Left lobe of liver (tissue), 2 donors: Measurements from ENCODE around the gene ILDR1. TPM values are rescaled to one million over a fixed set of nuclear protein-coding genes. Genes with fewer than 3 reads are reported as not detected.
A peak's percentile ranks its signal among the peaks of the same experiment; 100 is the strongest.
"Not testable (repeated sequence)": the region's sequence is repeated elsewhere in the genome, so short reads cannot be mapped to it uniquely, and the experiment has no call there.

Experiments used
- ATAC-seq: fragments of 200-7000 bp; cut with Tn5 transposase; one replicate; pipeline ENCODE4 v1.9.1; 2020; ENCODE audit warnings: mild to moderate bottlenecking, moderate library complexity
- DNase-seq: peaks from one replicate; pipeline ENCODE4 v3.0.0-alpha.2; 2020; ENCODE audit warnings: low spot score
- total RNA-seq: library from RNA; stranded (reverse); gene quantifications from one replicate; pipeline ENCODE4 v1.2.1, GENCODE V29; 2021
- donor health status: DM: no; HTN: no; CAD: no; lungs with moderate emphysema.
- donor health status: DM: no; HTN: yes; CAD: no.

ILDR1 gene
- total RNA-seq, result 0.15 TPM

DNA sequence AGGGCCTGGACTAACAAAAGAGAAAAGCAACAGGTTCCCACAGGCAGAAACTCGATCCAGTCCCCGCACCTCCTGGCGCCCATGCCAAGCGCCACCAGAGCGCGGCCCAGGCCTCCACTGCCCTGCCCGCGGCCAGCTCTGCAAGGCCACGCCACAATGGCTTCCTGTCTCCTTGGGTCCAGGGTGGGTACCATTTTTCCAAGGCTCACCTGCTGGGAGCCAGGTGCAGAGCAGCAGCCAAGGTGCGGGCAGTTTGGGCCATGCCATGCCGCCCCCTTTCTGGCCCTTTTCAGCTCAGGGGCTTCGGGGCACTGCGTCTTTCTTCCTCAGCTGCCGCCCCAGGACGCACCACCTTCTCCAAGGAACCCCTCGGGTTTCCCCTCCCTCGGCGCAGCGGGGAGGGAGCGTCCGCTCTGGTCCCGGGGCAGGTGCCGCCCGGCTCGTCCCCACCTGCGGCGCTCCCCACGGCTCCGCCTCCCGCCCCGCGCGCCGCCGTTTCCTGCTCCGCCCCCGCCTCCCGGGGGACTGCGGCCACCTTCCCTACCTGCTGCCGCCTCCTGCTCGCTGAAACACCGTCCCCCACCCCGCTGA, at the start of gene ILDR1:
TSS of gene ILDR1 (minus strand) at position 437 of the 591 bp plus-strand sequence. CDS start at position 267, 170 bp downstream.
- no peak for DNase-seq
- peak; percentile 96 for ATAC-seq

DNA sequence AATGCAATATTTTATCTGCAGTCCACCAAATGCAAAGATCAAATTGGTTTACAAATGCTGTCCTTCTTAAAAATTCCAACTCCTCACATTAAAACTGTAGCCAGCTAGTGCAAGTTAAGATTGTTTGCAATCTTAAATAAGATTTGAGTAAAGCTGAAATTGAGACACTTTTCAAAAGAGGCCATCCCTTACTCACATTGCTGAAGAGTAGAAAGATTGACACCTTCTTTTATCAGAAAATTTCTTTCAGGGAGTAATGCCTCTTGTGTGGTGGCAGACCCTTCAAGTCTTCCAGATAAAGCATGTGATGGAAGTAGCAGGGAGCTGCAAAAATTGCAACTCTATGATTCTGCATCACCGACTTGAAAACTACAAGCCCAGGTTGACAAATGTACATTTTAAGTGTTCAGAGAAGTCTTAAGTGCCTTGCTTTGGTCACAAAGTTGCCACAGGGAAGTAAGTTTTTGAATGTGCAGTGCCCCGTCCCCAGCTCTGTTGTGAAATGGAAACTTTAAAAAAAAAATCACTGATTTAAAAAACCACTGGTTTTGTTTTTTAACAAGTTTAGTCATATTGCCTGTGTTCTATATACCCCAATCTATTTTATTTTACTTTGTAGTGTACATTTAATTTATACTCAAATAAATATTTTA, 45.7 kb upstream of the ILDR1 start:
- no peak for DNase-seq
- ATAC-seq, result no peak

DNA sequence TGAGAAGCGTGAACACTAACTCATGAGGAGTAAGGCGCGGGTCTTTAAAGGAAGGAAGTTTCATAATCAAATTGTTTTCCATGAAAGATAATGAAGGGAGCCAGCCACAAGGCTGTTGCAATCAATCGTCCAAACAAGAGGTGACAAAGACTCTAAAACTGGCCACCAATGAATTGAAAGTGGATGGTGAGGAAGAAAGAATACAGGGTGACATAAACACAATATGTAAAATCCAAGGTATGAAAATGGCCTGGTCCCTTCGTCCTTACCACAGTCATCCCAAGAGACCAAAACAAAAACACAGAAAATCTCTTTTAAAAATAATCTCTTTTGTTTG, 45.1 kb upstream of the ILDR1 start:
- DNase-seq (no peak), ATAC-seq (no peak)

DNA sequence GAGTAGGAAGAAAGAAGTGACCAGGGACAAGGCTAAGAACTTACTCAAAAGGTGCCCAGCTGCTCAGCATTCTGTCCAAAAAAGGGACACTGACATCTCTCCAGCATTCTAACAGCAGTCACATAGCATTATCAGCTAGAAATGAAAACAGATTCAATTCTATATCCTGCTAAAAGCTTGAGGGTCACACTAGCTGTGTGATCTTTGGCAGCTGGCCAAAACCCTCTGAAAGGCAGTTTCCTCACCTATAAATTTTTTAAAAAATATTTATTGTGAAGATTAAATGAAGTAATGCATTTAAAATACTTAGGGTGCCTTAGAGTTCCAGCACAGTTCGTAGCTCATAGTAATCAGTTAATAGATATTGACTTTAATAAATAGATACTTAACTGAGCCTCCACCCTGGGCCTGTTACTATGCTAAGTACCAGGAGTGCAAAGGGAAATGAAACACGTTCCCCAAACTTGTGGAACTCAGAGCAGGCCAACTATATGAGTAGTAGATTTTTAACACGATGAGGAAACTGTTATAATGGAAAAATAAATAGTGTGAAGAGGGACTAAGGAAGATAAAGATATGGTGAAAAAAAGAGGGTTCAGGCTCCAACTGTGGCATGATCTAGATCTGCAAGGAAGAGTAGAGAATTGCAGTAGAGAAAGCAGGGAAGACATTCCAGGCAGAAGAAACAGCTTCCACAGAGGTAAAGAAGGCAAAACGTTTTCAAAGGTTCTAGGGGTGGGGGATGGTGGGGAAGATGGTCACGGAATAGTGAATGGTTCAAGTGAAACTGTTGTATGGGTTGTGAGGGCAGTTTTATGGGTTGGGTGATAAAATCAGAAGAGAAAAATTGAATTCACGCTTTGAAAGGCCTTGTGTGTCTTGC, 44.5 kb upstream of the ILDR1 start:
- ATAC-seq (no peak), DNase-seq (no peak)

DNA sequence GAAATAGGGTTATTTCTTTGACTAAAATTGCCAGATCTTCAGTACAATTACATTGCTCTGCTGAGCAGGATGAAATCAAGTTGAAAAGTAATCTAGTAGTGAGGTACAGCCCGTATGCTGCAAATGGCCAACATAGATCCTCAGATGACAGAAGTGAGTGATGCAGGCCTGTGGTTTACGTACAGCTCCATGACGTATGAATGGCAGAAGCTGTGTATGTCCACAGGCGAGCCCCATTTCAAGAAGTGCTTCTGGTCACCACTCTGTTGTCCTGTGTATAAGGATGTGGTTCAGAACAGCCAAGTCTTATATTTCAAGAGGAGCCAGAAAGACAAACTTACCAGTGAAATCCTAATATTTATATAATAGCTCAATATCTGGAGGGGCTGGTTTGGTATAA, 42.3 kb upstream of the ILDR1 start:
- no peak for ATAC-seq
- no peak for DNase-seq

DNA sequence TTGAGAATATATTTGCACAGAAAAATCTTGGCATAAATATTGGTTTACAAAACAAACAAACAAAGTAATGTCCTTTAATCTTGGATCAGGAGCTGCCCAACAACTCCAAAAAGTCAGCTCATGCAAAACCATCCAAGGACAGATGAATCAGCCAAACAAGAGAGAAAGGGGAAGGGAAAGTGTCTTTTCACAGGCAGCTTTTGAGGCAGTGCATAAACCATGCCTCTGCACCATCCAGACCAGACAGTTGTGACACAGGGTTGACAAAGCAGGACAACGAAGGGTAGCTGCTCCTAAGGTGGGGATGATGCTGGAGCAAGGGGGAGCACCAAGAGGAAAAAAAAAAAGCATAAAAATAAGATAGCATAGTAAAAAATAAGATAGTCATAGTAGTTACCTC, 41.9 kb upstream of the ILDR1 start:
- ATAC-seq (peak; percentile 43), DNase-seq (no peak)

DNA sequence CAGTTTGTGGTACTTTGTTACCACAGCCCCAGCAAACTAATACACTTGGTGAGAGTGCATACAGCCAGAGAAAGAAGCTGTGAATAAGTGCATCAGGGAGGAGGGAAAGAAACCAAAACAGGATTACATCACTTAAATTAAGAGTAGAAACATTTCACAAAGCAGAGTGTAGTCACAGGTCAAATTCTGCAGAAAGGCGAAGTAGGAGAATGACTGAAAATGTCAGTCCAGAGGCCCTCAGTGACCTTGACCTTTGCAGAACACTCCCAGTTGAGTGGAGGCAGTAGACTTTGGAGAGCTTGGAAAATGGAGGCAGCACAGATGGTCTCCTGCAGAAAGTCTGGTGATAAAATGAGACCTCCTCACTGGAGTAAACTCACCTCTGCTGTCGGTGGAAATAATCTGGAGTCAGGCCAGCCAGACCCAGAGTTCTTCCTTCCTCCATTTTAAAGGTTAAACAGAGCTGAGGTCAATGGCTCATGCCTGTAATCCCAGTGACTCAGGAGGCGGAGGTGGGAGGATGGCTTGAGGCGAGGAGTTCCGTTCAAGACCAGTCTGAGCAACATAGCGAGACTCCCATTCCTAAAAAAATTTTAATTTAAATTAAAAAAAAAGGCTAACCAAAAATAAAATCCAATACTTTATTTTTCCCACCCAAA, 38.1 kb upstream of the ILDR1 start:
- DNase-seq, result no peak
- ATAC-seq, result no peak

DNA sequence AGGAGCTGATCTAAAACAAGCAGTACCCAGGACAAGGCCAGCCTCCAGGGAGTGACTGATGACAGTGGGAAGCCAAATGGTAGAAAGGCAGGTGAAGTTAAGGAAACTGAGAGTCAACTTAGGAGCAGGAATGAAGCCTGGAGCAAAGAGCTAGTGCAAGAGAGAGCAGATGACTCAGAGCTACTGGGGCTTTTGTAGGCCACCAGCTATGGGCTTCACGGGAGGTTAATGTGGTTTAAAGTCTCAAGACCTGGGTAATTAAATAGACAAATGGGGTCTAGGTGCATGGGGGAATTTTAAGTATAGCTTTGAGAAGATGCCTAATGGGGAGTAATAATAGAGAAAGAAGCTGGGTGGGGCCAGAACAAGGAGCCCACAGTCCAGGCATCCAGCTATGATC, 36.2 kb upstream of the ILDR1 start:
- ATAC-seq, result no peak
- no peak for DNase-seq

DNA sequence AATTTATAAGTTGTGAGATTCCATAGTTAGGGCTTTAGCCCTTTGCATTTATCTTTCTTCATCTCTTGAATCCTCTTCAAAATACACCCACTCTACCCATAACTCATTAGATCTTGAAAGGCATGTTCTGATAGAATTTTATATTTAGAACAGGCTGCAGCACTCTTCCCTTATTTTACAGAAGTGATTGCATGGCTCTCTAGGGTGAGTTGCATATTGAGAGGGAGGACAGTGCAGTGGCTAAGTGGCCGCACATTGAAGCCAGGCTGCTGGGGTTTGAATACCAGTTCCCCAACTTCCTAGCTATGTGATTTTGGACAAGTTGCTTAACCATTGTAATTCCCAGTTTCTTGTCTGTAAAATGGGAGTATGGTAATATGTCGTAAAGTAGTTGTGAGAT, 35.6 kb upstream of the ILDR1 start:
- DNase-seq (no peak), ATAC-seq (no peak)

DNA sequence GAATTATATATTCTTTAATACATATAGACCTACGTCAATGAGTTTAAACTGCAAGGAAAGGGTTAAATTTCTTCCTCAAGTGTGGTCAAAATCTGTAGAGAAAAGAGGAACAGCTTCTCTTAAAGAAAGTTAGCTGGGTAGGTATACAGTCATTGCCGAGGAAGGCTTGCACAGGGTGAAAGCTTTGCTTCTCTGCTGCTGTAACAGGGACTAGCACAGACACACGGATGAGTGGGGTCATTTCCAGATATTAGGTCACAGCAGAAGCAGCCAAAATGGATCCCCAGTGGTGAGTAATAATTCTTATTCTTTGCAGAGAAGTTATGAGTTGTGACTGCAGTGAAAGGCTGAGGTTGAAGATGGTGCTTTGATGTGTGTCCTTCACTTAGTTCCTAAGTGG, 33.2 kb upstream of the ILDR1 start, which contains the start of gene CD86:
TSS of gene CD86 (plus strand) at position 148 of the 400 bp plus-strand sequence. CDS start at position 276, 128 bp downstream.
- no peak for DNase-seq
- no peak for ATAC-seq

DNA sequence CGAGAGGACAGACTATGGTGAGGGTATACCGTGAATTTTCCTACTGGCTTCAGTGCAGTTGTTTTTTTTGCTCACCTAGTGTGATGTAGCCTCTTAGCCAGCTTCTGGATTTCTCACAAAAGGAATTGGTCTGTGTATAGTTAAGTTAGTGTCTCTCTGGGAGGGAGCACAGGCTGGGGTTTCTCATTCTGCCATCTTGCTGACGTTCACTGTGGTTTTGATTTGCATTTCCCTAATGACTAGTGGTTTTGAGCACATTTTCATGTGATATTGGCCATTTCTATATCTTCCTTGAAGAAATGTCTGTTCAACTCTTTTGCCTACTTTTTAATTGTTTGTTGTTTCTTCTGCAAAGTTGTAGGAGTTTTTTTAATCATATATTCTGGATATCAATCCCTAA, 30.9 kb upstream of the ILDR1 start:
- ATAC-seq (no peak), DNase-seq (no peak)

DNA sequence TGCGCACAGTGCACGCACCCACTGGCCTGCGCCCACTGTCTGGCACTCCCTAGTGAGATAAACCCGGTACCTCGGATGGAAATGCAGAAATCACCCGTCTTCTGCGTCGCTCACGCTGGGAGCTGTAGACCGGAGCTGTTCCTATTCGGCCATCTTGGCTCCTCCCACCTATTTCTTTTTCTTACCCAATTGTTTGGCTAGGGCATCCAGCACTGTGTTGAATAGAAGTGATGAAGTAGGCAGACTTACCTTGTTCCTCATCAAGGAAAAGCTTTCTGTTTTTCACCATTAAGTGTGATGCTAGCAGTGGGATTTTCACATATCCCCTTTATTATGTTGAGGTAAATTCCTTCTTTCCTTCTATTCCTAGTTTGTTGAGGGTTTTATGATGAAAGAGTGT, 25.7 kb upstream of the ILDR1 start:
- not testable (repeated sequence) for ATAC-seq, DNase-seq

DNA sequence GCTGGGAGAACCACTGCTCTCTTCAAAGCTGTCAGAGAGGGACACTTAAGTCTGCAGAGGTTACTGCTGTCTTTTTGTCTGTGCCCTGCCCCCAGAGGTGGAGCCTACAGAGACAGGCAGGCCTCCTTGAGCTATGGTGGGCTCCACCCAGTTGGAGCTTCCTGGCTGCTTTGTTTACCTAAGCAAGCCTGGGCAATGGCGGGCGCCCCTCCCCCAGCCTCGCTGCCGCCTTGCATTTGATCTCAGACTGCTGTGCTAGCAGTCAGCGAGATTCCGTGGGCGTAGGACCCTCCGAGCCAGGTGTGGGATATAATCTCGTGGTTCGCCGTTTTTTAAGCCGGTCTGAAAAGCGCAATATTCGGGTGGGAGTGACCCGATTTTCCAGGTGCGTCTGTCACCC, 25.2 kb upstream of the ILDR1 start:
- not testable (repeated sequence) for ATAC-seq, DNase-seq

DNA sequence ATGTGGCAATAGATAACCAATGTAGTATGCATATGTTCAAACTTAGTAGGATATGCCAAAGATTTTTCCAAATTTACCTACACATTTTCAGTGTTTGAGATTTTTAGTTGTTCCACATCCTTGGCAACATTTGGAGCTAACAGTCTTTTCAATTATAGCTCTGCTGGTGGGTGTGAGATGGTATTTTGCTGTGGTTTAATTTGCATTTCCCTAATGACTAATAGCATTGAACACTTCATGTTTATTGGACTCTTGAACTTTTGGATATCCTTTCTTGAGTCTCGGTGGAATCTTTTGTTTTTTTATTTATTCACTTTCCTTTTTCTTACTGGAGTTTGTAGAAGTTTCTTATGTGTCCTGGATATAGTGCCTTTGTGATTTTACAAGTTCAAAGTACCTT, 11.0 kb upstream of the ILDR1 start:
- no peak for ATAC-seq

DNA sequence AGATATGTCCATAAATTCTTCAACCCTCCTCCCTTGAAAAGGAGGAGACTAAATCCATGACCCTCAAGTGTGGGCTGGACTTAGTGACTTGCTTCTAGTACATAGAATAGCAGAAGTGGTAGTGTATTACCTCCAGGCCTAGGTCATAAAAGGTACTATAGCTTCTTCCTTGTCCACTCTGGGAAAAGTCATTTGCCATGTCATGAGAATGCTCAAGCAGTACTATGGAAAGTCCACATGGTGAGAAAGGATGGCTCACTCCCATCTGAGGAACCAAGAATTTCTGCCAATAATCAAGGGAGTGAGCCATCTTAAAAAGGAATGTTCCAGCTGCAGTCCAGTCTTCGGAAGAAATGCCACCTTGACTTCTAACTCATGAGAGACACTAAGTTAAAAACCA, 10.5 kb upstream of the ILDR1 start:
- no peak for DNase-seq
- no peak for ATAC-seq

More for the DNA sequence above, 11.0 kb upstream of the ILDR1 start:
- DNase-seq, result no peak

DNA sequence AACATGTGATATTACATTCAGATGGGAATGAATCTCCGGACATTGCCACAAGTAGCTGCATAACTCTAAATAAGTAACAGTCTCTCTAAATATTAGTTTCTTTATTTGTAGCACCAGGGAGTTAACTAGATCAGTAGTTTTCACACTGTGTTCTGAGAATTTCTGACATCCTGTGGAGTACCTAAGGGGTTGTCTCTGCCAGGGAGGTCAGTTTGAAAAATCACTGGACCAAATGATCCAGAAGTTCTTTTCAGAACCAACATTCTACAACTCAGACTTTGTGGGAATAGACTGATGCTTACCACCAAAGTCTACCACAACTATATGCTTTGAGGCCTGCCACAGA, 9.0 kb upstream of the ILDR1 start:
- no peak for DNase-seq
- no peak for ATAC-seq

DNA sequence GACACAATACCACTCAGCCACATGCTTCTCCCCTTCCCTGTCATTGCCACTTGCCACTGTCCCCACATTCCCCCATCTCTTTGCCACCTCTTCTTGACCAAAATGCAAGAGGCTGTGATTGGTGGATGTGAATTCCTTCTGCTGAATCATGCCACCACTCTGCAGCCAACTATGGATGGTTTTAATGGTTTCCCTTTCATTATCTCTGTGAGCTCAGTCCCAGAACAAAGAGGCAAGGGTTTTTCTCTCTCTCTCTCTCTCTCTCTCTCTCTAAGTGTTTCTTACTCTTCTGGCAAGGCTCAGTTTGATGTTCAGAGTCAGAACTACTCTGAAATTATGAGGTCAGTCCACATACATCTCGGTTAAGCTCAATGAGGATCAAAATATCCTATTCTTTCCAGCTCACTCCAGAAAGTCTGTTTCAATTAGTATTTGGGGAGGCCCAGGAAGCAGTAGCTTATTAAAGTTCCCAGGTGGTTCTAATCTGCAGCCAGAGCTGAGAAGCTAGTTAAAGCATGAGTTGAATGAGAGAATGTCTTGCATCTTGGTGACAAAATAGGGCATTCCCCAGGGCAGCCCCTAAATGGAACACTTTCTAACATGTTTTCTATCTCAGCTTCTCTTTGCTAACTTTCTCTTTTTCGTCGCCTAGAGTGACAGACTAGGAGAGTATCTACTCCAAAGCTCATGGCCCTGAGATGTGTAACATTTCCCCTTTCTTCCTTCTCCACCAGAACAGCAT, 8.5 kb upstream of the ILDR1 start:
- DNase-seq (no peak), ATAC-seq (no peak)

DNA sequence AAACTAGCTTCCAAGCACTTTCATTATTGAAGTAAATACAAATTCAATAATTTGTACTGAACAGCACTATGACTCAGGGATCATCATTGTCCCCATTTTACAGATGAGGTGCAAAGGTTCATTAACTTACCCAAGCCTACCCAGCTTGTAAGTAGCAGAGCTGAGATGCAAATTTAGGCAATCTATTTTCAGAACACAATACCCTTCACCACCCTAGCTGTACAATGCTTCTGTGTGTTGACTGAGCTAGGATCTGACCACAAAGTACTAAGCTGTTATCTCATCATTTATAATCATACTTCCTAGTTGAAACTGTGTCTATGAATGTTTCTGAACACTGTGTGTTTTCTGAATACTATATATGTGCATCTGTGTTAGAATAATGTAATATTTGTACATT, 3.2 kb upstream of the ILDR1 start:
- ATAC-seq (no peak), DNase-seq (no peak)

DNA sequence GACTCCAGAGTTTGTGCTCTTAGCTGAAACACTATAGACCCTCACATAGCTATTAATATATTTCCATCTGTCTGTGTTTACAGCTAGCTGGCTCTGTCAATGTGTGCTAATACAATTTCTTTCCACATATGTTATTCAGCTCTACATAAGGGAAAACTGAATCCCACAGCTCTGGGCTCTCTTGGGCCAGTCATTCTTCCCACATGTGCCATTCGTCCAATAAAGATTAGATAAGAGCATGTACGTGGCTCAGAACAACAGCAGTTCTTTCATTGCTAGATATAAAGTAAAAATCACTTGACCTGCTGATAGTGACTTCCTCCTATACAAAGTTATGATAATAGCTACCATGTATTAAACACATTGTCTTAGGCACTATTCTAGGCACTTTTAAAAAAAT, 2.8 kb upstream of the ILDR1 start:
- no peak for ATAC-seq

DNA sequence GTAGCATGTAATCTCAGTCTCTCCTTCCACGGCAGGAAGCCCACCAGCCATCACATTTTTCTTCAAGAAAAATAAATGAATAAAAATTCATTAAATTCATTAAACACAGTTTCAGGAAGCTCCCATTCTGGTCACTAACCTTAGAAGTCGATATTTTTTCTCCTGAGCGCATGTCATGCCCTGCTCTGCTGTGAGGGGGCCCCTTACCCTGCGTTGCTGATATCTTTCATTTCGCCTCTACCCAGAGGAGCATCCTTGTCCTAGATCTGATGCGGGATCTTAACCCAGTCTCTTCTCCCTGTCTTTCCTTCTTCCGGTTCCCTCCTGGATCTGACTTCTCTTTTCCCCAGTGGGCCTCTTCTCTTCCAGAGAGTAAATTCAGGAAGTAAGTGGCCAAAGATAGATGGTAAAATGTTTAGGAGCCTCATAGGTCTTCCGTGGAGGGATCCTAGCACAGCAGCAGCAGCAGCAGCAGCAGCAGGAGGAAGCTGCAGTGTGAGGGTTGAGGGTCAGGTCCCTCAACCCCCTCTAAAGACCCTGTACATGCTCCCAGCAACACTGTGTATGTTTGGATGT, 1.4 kb upstream of the ILDR1 start:
- ATAC-seq, result no peak
- no peak for DNase-seq

More for the DNA sequence above, 2.8 kb upstream of the ILDR1 start:
- no peak for DNase-seq
